OCI-LY7 (cell line): ENCODE data around the gene ANKS1B. TPM values are rescaled to one million over a fixed set of nuclear protein-coding genes. Genes with fewer than 3 reads are reported as not detected.

ENCODE experiments used
- BruUV-seq: library from RNA; stranded (reverse); fragments of 400-500 nt; replicated peaks from 2 replicates; lab custom pipeline; 2021; lab: Mats Ljungman, UMichigan
- CTCF ChIA-PET: fragments of 300-600 bp; sonication (Branson Sonifier 250); formaldehyde crosslinking; loops from one replicate; lab custom pipeline; 2022; ENCODE audit warnings: antibody characterized with exemption; ENCODE audit not compliant: unreplicated experiment; lab: Charles Lee
- POLR2A ChIA-PET: fragments of 300-600 bp; sonication (Branson Sonifier 250); formaldehyde crosslinking; loops from one replicate; lab custom pipeline; 2022; ENCODE audit warnings: antibody characterized with exemption; lab: Charles Lee
- DNase-seq: peaks from one replicate; pipeline ENCODE4 v3.0.0-alpha.2; 2015; ENCODE audit warnings: low spot score
- H2AFZ ChIP-seq: fragments of 200-600 bp; sonication (generic), shearing (Covaris generic); 2 replicates; pipeline ENCODE4 v1.6.1; 2014; ENCODE audit warnings: mild to moderate bottlenecking, antibody characterized with exemption, low read length, moderate library complexity
- H3K27ac ChIP-seq: fragments of 200-600 bp; sonication (generic); 2 replicates; pipeline ENCODE4 v1.5.1; 2014; ENCODE audit warnings: mixed run types, low read depth, mild to moderate bottlenecking, moderate library complexity, low read length, inconsistent platforms; ENCODE audit not compliant: poor library complexity, severe bottlenecking
- H3K36me3 ChIP-seq: fragments of 200-600 bp; sonication (generic); 2 replicates; pipeline ENCODE4 v1.6.1; 2014; ENCODE audit warnings: mild to moderate bottlenecking, antibody characterized with exemption, low read length, moderate library complexity, mixed read lengths; ENCODE audit not compliant: insufficient read depth
- H3K4me1 ChIP-seq: fragments of 200-600 bp; sonication (generic); 2 replicates; pipeline ENCODE4 v1.5.1; 2014; ENCODE audit warnings: mild to moderate bottlenecking, low read length; ENCODE audit not compliant: insufficient read depth, poor library complexity, severe bottlenecking
- H3K4me2 ChIP-seq: fragments of 200-600 bp; sonication (generic); 2 replicates; pipeline ENCODE4 v1.6.1; 2014; ENCODE audit warnings: mild to moderate bottlenecking, low read length
- H3K4me3 ChIP-seq: fragments of 200-600 bp; sonication (generic); 2 replicates; pipeline ENCODE4 v1.5.1; 2014; ENCODE audit warnings: mild to moderate bottlenecking, low read depth, low read length; ENCODE audit not compliant: poor library complexity, severe bottlenecking
- H3K79me2 ChIP-seq: fragments of 200-600 bp; sonication (generic); 2 replicates; pipeline ENCODE4 v1.6.1; 2016; ENCODE audit warnings: low read depth, mild to moderate bottlenecking, low read length, moderate library complexity, mixed read lengths; ENCODE audit not compliant: insufficient read depth
- H3K9me2 ChIP-seq: fragments of 200-600 bp; sonication (generic); 2 replicates; pipeline ENCODE4 v1.6.1; 2016; ENCODE audit warnings: mild to moderate bottlenecking, low read length, mixed read lengths; ENCODE audit not compliant: insufficient read depth
- H3K9me3 ChIP-seq: fragments of 200-600 bp; sonication (generic); 2 replicates; pipeline ENCODE4 v1.6.1; 2014; ENCODE audit warnings: mild to moderate bottlenecking, mixed run types, low read length, mixed read lengths
- H4K20me1 ChIP-seq: fragments of 200-600 bp; sonication (generic); 2 replicates; pipeline ENCODE4 v1.6.1; 2014; ENCODE audit warnings: mild to moderate bottlenecking, antibody characterized with exemption, low read length, moderate library complexity, mixed read lengths; ENCODE audit not compliant: insufficient read depth
- CTCF ChIP-seq: fragments of 200-600 bp; sonication (generic); conservative IDR thresholded peaks from 2 replicates; pipeline ENCODE4 v1.5.1; 2014; ENCODE audit warnings: mild to moderate bottlenecking, antibody characterized with exemption, low read length, moderate library complexity, mixed read lengths
- EZH2phosphoT487 ChIP-seq: fragments of 200-600 bp; sonication (generic); IDR thresholded peaks from 2 replicates; pipeline ENCODE4 v1.6.1; 2018; ENCODE audit warnings: low read depth, borderline replicate concordance, mild to moderate bottlenecking, mixed run types, antibody characterized with exemption, low read length, moderate library complexity, mixed read lengths
- intact Hi-C: fragments of 100-400 bp; cut with micrococcal nuclease; formaldehyde crosslinking; loops from one replicate; pipeline ENCODE4 v1.10.0; 2022; ENCODE audit not compliant: unreplicated experiment
- total RNA-seq, 2 experiments: library from RNA; depleted of rRNA in 1 of 2; stranded (reverse); fragments of >200 nt in 1 of 2; shearing (Covaris generic) in 1 of 2; gene quantifications; 2 replicates each; pipeline ENCODE4 v1.2.3, GENCODE V29; 2014 to 2022

ANKS1B gene
- total RNA-seq, 2 experiments from 2014 or later: 2.9 to 6.0 TPM

- CTCF ChIA-PET: no interaction called here
- DNase-seq: no peak
- no peak for TF ChIP-seq EZH2phosphoT487
- no peak for TF ChIP-seq CTCF
- POLR2A ChIA-PET: interaction anchor here (1.3 to 1.8 kb wide), 2 partner anchors 10 to 13 kb away, joined by 5 to 8 read pairs; no protein-coding TSS in a partner anchor
- Histone ChIP-seq H3K4me2 (no peak overlapping the region), H3K9me2 (no peaks in the 10 kb centered on the region), H3K36me3 (no peaks in the 10 kb centered on the region), H3K79me2 (no peaks in the 10 kb centered on the region), H4K20me1 (no peaks in the 10 kb centered on the region), H3K4me1 (no peaks in the 10 kb centered on the region), H2AFZ (no peak overlapping the region), H3K9me3 (no peaks in the 10 kb centered on the region), H3K4me3 (no peak overlapping the region), H3K27ac (no peak overlapping the region)
- BruUV-seq: no TSS peak
- intact Hi-C loops: no loop called here
These were observed 782.7 kb downstream of the ANKS1B start for GRCh38 chr12:99201906-99202645.

GRCh38 chr12:99200711-99201384 lies 783.9 kb downstream of the ANKS1B start:
- Histone ChIP-seq H3K36me3 (no peaks in the 10 kb centered on the region), H3K4me1 (no peaks in the 10 kb centered on the region), H3K9me3 (no peaks in the 10 kb centered on the region), H2AFZ (no peak overlapping the region), H4K20me1 (no peaks in the 10 kb centered on the region), H3K27ac (no peak overlapping the region), H3K4me2 (no peak overlapping the region), H3K79me2 (no peaks in the 10 kb centered on the region), H3K4me3 (no peak overlapping the region), H3K9me2 (no peaks in the 10 kb centered on the region)
- BruUV-seq: no TSS peak
- DNase-seq: no peak
- ChIA-PET POLR2A (interaction anchor here (1.3 to 1.8 kb wide), 2 partner anchors 11 to 15 kb away, joined by 5 to 8 read pairs; no protein-coding TSS in a partner anchor), CTCF (no interaction called here)
- intact Hi-C loops: no loop called here
- no peak for TF ChIP-seq CTCF
- TF ChIP-seq EZH2phosphoT487: no peak
